IPS-20b (cell line): ENCODE measurements around the gene FBXL16.
A peak's percentile ranks its signal among the peaks of the same experiment; 100 is the strongest.

Experiments
- H3K27ac ChIP-seq: one replicate; pipeline ENCODE4 v1.5.1; 2013; ENCODE audit warnings: low read length
- H3K27me3 ChIP-seq: 2 replicates; pipeline ENCODE4 v1.6.1; 2013; ENCODE audit warnings: mild to moderate bottlenecking, low read length, inconsistent platforms; ENCODE audit not compliant: insufficient read depth
- H3K36me3 ChIP-seq: 2 replicates; pipeline ENCODE4 v1.6.1; 2013; ENCODE audit warnings: low read depth, mild to moderate bottlenecking, inconsistent platforms, low read length, moderate library complexity; ENCODE audit not compliant: insufficient read depth
- H3K4me1 ChIP-seq: 2 replicates; pipeline ENCODE4 v1.6.1; 2013; ENCODE audit warnings: mild to moderate bottlenecking, control low read depth, inconsistent platforms, low read length, moderate library complexity; ENCODE audit not compliant: insufficient read depth
- H3K4me3 ChIP-seq: 2 replicates; pipeline ENCODE4 v1.5.1; 2013; ENCODE audit warnings: mild to moderate bottlenecking, low read length, inconsistent platforms
- H3K9ac ChIP-seq: 2 replicates; pipeline ENCODE4 v1.6.1; 2013; ENCODE audit warnings: low read depth, mild to moderate bottlenecking, inconsistent platforms, low read length, moderate library complexity
- H3K9me3 ChIP-seq: 2 replicates; pipeline ENCODE4 v1.6.1; 2013; ENCODE audit warnings: mild to moderate bottlenecking, low read depth, low read length, inconsistent platforms; ENCODE audit not compliant: insufficient read depth

FBXL16 gene

DNA sequence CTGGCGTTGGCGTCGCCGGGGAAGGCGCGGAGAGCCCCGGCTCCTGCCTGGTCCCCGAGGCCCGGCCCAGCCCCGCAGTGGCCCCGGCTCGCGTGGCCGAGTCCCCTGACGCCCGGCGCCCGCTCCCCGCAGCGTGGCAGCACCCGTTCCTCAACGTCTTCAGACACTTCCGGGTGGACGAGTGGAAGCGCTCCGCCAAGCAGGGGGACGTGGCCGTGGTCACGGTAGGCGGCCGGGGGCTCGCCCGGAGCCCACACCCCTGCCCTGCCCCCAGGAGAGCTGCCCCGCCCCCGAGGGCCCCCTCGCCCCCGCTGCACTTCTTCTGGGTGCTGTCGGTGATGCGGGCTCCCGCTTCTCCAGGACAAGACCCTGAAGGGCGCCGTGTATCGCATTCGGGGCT, 56.0 kb downstream of the FBXL16 start:
- peak overlapping the region; percentile 71; the same call in 1 of the 2 replicates for H3K9ac ChIP-seq

DNA sequence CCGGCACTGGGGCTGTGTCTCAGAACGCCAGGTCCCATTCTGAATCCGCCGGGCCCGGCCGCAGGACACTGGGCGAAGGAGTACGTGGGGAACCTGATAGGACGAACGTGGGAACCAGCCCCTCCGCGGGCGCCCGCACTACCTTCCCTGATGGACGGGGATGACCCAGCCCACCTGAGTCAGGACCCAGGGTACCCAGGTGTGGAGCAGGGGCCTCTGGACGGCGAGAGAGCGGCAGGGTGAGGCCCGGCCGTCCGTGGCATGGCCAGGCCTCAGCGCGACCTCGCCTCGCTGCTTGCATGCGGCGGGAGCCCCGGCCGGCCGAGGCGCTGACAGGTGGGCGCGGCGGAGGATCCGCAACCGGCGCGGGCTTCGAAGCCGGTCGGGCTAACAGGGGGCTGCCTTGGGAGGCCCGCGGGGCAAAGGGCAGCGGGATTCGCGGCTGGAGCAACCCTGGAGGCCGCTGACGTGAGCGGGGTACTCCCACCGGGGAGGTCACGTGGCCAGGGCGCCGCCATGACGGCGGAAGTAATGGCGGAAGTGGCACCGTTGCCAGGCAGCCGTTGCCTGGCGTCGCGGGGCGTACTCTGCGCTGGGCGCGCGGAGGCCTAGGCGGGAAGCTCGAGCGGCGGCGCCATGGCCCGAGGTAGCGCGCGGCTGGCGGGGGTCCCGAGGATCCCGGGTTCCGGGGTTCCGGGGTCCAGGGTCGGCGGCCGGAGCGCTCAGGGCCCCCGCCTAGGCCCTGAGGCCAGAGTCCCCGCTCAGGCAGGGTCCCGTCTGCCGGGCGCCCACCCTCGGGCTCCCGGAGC, 56.6 kb downstream of the FBXL16 start, which contains the start of gene WDR90:
WDR90 (plus strand) TSS at position 585 of the 809 bp plus-strand sequence; CDS start at position 637, 52 bp downstream.
- Histone ChIP-seq H3K36me3 (peaks cover 5% of the 10 kb centered on the region), H3K4me3 (peak within 1 kb of the TSS; percentile 71), H3K27ac (peak within 1 kb of the TSS; percentile 39)

More for the DNA sequence above, 56.0 kb downstream of the FBXL16 start:
- H3K4me1 ChIP-seq, result peaks cover 3% of the 10 kb centered on the region; the same call in 1 of the 2 replicates
- H3K27ac ChIP-seq, result no peak overlapping the region
- H3K4me3 ChIP-seq, result peak overlapping the region; percentile 71
- H3K36me3 ChIP-seq, result peaks cover 5% of the 10 kb centered on the region
- H3K27me3 ChIP-seq, result no peaks in the 10 kb centered on the region
- H3K9me3 ChIP-seq, result no peaks in the 10 kb centered on the region

DNA sequence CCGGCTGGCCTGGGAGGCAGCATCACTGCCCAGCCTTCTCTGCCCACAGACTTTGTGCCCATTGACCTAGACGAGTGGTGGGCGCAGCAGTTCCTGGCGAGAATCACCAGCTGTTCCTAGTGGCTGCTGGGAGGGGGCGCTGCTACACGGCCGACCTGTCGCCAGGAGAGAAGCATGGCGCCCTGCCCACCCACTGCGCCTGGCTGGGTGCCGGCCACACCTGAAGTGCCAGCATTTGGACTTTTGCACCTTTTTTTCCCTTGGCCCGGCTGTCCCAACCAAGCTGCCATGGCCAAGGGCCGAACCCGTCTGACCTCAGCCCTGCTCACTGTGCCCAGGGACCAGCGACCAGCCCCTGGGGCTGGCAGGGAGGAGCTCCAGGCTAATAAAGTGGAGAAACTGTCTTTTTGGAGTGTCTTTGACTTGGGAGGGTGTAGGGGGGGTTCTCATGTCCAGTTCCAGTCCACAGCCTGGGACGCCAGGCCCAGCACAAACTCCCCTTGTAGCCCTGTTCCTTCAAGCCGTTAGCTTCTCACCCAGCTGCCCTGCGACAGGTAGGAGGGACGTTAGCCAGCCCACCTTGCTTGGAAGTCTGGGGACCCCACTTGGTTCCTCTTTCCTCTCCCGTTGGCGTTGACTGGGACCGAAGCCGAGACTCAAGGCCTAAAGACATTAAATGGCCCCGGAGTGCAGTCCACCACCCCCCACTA, 57.4 kb downstream of the FBXL16 start:
- Histone ChIP-seq H3K27ac (peak overlapping the region; percentile 39), H3K36me3 (peaks cover under 1% of the 10 kb centered on the region; the same call in 1 of the 2 replicates), H3K4me3 (peak overlapping the region; percentile 71), H3K9ac (peak overlapping the region; percentile 71; the same call in 1 of the 2 replicates), H3K27me3 (no peaks in the 10 kb centered on the region; the same call in 1 of the 2 replicates), H3K4me1 (peaks cover 3% of the 10 kb centered on the region; the same call in 1 of the 2 replicates), H3K9me3 (no peaks in the 10 kb centered on the region)

More for the DNA sequence above, 56.6 kb downstream of the FBXL16 start, which contains the start of gene WDR90:
- Histone ChIP-seq H3K9me3 (no peaks in the 10 kb centered on the region), H3K27me3 (no peaks in the 10 kb centered on the region), H3K4me1 (peaks cover 3% of the 10 kb centered on the region; the same call in 1 of the 2 replicates), H3K9ac (peak within 1 kb of the TSS; percentile 71; the same call in 1 of the 2 replicates)

DNA sequence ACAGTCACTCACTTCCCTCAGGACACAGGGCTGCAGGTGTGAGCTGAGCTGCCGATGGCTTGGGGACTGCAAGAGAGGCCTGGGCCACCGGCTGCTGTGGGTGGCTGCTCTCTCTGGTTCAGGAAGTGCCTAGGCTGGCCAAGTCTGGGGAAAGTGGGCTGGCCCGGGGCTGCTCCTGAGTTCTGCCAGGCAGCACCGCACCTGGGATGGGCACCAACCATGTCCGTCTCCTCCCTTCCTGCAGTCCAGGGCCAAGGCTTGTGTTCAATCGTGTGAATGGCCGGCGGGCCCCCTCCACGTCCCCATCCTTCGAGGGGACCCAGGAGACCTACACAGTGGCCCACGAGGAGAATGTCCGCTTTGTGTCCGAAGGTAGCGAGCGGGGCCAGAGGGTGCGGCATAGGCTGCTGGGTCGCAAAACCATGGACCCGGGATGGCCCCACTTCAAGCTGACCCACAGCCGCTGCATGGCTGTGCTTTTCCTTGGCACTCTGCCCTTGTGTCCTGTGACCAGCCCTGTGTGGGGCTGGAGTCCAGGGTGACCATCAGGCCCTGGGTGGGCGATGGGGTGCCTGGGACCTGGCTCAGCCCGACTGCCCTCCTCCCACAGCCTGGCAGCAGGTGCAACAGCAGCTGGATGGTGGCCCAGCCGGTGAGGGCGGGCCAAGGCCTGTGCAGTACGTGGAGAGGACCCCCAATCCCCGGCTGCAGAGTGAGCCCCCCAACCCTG, 58.3 kb downstream of the FBXL16 start:
- H3K4me3 ChIP-seq, result no peak overlapping the region
- H3K9ac ChIP-seq, result no peak overlapping the region

GRCh38 chr16:646679-647172, 58.9 kb downstream of the FBXL16 start:
- H3K9me3 ChIP-seq, result no peaks in the 10 kb centered on the region
- peaks cover 3% of the 10 kb centered on the region; the same call in 1 of the 2 replicates for H3K4me1 ChIP-seq
- H3K36me3 ChIP-seq, result no peaks in the 10 kb centered on the region
- H3K27ac ChIP-seq, result no peak overlapping the region
- no peak overlapping the region for H3K9ac ChIP-seq
- H3K27me3 ChIP-seq, result peaks cover 9% of the 10 kb centered on the region
- no peak overlapping the region for H3K4me3 ChIP-seq

More for the DNA sequence above, 58.3 kb downstream of the FBXL16 start:
- H3K4me1 ChIP-seq, result peaks cover 3% of the 10 kb centered on the region; the same call in 1 of the 2 replicates
- H3K27ac ChIP-seq, result no peak overlapping the region
- H3K36me3 ChIP-seq, result no peaks in the 10 kb centered on the region
- peaks cover 9% of the 10 kb centered on the region for H3K27me3 ChIP-seq
- no peaks in the 10 kb centered on the region for H3K9me3 ChIP-seq

- Histone ChIP-seq H3K4me1 (peaks cover 3% of the 10 kb centered on the region; the same call in 1 of the 2 replicates), H3K4me3 (no peak overlapping the region), H3K27ac (no peak overlapping the region), H3K9me3 (no peaks in the 10 kb centered on the region), H3K9ac (no peak overlapping the region), H3K27me3 (peaks cover 9% of the 10 kb centered on the region), H3K36me3 (no peaks in the 10 kb centered on the region)
Observed at GRCh38 chr16:645852-646678, 59.5 kb downstream of the FBXL16 start.

GRCh38 chr16:644556-644955, 61.0 kb downstream of the FBXL16 start:
- H3K4me1 ChIP-seq, result no peaks in the 10 kb centered on the region; the same call in 1 of the 2 replicates
- H3K27ac ChIP-seq, result no peak overlapping the region
- H3K36me3 ChIP-seq, result no peaks in the 10 kb centered on the region

GRCh38 chr16:643050-643368, 62.6 kb downstream of the FBXL16 start:
- Histone ChIP-seq H3K4me3 (peak overlapping the region; percentile 73; the same call in 1 of the 2 replicates), H3K36me3 (no peaks in the 10 kb centered on the region), H3K9me3 (no peaks in the 10 kb centered on the region), H3K27me3 (peaks cover 9% of the 10 kb centered on the region), H3K27ac (no peak overlapping the region), H3K4me1 (no peaks in the 10 kb centered on the region; the same call in 1 of the 2 replicates), H3K9ac (peak overlapping the region; percentile 69; the same call in 1 of the 2 replicates)

More at GRCh38 chr16:644556-644955, 61.0 kb downstream of the FBXL16 start:
- Histone ChIP-seq H3K9me3 (no peaks in the 10 kb centered on the region), H3K27me3 (peaks cover 9% of the 10 kb centered on the region), H3K4me3 (no peak overlapping the region), H3K9ac (no peak overlapping the region)
